Smooth muscle cell (in vitro differentiated cells): ENCODE data around the gene CAMK1D. TPM values are rescaled to one million over a fixed set of nuclear protein-coding genes. Genes with fewer than 3 reads are reported as not detected.

Experiments used
- DNase-seq: peaks from one replicate; lab custom pipeline; 2025; ENCODE audit not compliant: unreplicated experiment; lab: John Stamatoyannopoulos, UW
- H2AFZ ChIP-seq: fragments of 200-600 bp; sonication (generic); 2 replicates; pipeline ENCODE4 v1.6.0; 2016; ENCODE audit warnings: antibody characterized with exemption, low read depth, mild to moderate bottlenecking
- H3F3A ChIP-seq: fragments of 200-600 bp; sonication (generic); 2 replicates; pipeline ENCODE4 v1.6.0; 2017; ENCODE audit warnings: antibody characterized with exemption, low read depth
- H3K27ac ChIP-seq: fragments of 200-600 bp; sonication (generic); 2 replicates; pipeline ENCODE4 v1.5.1; 2016; ENCODE audit warnings: low read depth, mild to moderate bottlenecking
- H3K27me3 ChIP-seq: fragments of 200-600 bp; sonication (generic); 2 replicates; pipeline ENCODE4 v1.6.1; 2016; ENCODE audit warnings: low read depth, mild to moderate bottlenecking
- H3K36me3 ChIP-seq: fragments of 200-600 bp; sonication (generic); 2 replicates; pipeline ENCODE4 v1.5.1; 2016; ENCODE audit warnings: low read depth
- H3K4me1 ChIP-seq: fragments of 200-600 bp; sonication (generic); 2 replicates; pipeline ENCODE4 v1.5.1; 2016; ENCODE audit warnings: low read depth
- H3K4me2 ChIP-seq: fragments of 200-600 bp; sonication (generic); 2 replicates; pipeline ENCODE4 v1.6.0; 2016; ENCODE audit warnings: mild to moderate bottlenecking
- H3K4me3 ChIP-seq: fragments of 200-600 bp; sonication (generic); 2 replicates; pipeline ENCODE4 v1.5.1; 2016; ENCODE audit warnings: mild to moderate bottlenecking
- H3K79me2 ChIP-seq: fragments of 200-600 bp; sonication (generic); 2 replicates; pipeline ENCODE4 v1.6.0; 2016; ENCODE audit warnings: low read depth, mild to moderate bottlenecking
- H3K9ac ChIP-seq: fragments of 200-600 bp; sonication (generic); 2 replicates; pipeline ENCODE4 v1.6.0; 2016; ENCODE audit warnings: low read depth
- H3K9me3 ChIP-seq: fragments of 200-600 bp; sonication (generic); replicated peaks from 2 replicates; pipeline ENCODE4 v1.5.1; 2016; ENCODE audit warnings: low read depth
- H4K20me1 ChIP-seq: fragments of 200-600 bp; sonication (generic); 2 replicates; pipeline ENCODE4 v1.6.0; 2016; ENCODE audit warnings: low read depth
- CTCF ChIP-seq: fragments of 200-600 bp; sonication (generic); IDR thresholded peaks from 2 replicates; pipeline ENCODE4 v1.5.1; 2017; ENCODE audit warnings: borderline replicate concordance, mild to moderate bottlenecking, antibody characterized with exemption; ENCODE audit not compliant: insufficient read depth, poor library complexity, severe bottlenecking
- WGBS: methylation state at CpG from one replicate; pipeline ENCODE4 v1.1.7; 2016; ENCODE audit warnings: low lambda C conversion rate; 5-methylcytosine and 5-hydroxymethylcytosine counted together
- polyA plus RNA-seq: library from polyadenylated mRNA; unstranded; fragments of >200 nt; fragmentation: Nextera tagmentation; extraction: Ambion mirVana; gene quantifications from 2 replicates; pipeline ENCODE4 v1.2.1, GENCODE V29; 2016
- total RNA-seq: library from RNA; depleted of rRNA; stranded (reverse); fragments of >200 nt; gene quantifications from 2 replicates; pipeline ENCODE4 v1.2.3, GENCODE V29; 2014

The CAMK1D gene
- total and polyA plus RNA-seq, 2 experiments from 2014 or later, result 1.6 to 2.3 TPM

GRCh38 chr10:12633776-12634620 lies 284.7 kb downstream of the CAMK1D start:
- Histone ChIP-seq H3F3A (no peaks in the 10 kb centered on the region), H3K36me3 (no peaks in the 10 kb centered on the region), H3K4me3 (no peak overlapping the region), H3K79me2 (no peaks in the 10 kb centered on the region), H3K27ac (no peak overlapping the region), H4K20me1 (no peaks in the 10 kb centered on the region), H2AFZ (no peak overlapping the region), H3K4me1 (peaks cover 6% of the 10 kb centered on the region), H3K9ac (no peak overlapping the region), H3K4me2 (no peak overlapping the region), H3K27me3 (no peaks in the 10 kb centered on the region), H3K9me3 (no peaks in the 10 kb centered on the region)
- WGBS, result 88% methylated on average over 11 of the region's 11 CpGs
- no peak for DNase-seq
- no peak for TF ChIP-seq CTCF

GRCh38 chr10:12634621-12634931 lies 285.2 kb downstream of the CAMK1D start:
- no peaks in the 10 kb centered on the region for H3K79me2 ChIP-seq
- no peak overlapping the region for H3K4me3 ChIP-seq
- H4K20me1 ChIP-seq, result no peaks in the 10 kb centered on the region
- no peak overlapping the region for H3K9ac ChIP-seq
- H2AFZ ChIP-seq, result no peak overlapping the region
- H3K9me3 ChIP-seq, result no peaks in the 10 kb centered on the region
- peaks cover 1% of the 10 kb centered on the region for H3K4me1 ChIP-seq
- DNase-seq, result no peak
- no peaks in the 10 kb centered on the region for H3K36me3 ChIP-seq
- H3K27me3 ChIP-seq, result no peaks in the 10 kb centered on the region
- no peak overlapping the region for H3K27ac ChIP-seq
- no peak overlapping the region for H3K4me2 ChIP-seq
- TF ChIP-seq CTCF, result no peak
- WGBS, result 95% methylated on average over 10 of the region's 10 CpGs
- H3F3A ChIP-seq, result no peaks in the 10 kb centered on the region

GRCh38 chr10:12635127-12635541 lies 285.8 kb downstream of the CAMK1D start:
- no peaks in the 10 kb centered on the region for H3F3A ChIP-seq
- no peak for DNase-seq
- no peak overlapping the region for H3K9ac ChIP-seq
- no peak overlapping the region for H3K27ac ChIP-seq
- H3K4me3 ChIP-seq, result no peak overlapping the region
- no peaks in the 10 kb centered on the region for H3K9me3 ChIP-seq
- no peak for TF ChIP-seq CTCF
- H3K4me2 ChIP-seq, result no peak overlapping the region
- no peak overlapping the region for H2AFZ ChIP-seq
- no peaks in the 10 kb centered on the region for H3K79me2 ChIP-seq
- WGBS, result 78% methylated on average over 9 of the region's 10 CpGs
- H3K4me1 ChIP-seq, result no peaks in the 10 kb centered on the region
- no peaks in the 10 kb centered on the region for H3K27me3 ChIP-seq
- H4K20me1 ChIP-seq, result no peaks in the 10 kb centered on the region
- H3K36me3 ChIP-seq, result no peaks in the 10 kb centered on the region

GRCh38 chr10:12636571-12636970 lies 287.2 kb downstream of the CAMK1D start:
- H3K4me1 ChIP-seq, result no peaks in the 10 kb centered on the region
- H3K27ac ChIP-seq, result no peak overlapping the region
- H3K9ac ChIP-seq, result no peak overlapping the region
- DNase-seq, result no peak
- 95% methylated on average over 3 of the region's 3 CpGs for WGBS
- H4K20me1 ChIP-seq, result no peaks in the 10 kb centered on the region
- no peaks in the 10 kb centered on the region for H3K79me2 ChIP-seq
- H3K4me3 ChIP-seq, result no peak overlapping the region
- no peak overlapping the region for H2AFZ ChIP-seq
- H3F3A ChIP-seq, result no peaks in the 10 kb centered on the region
- no peak overlapping the region for H3K4me2 ChIP-seq
- no peaks in the 10 kb centered on the region for H3K36me3 ChIP-seq
- no peaks in the 10 kb centered on the region for H3K9me3 ChIP-seq
- no peaks in the 10 kb centered on the region for H3K27me3 ChIP-seq
- no peak for TF ChIP-seq CTCF
